T-helper 17 cell (primary cell): ENCODE data around the gene PCDHGC4. TPM values are rescaled to one million over a fixed set of nuclear protein-coding genes. Genes with fewer than 3 reads are reported as not detected.

Experiments
- ATAC-seq: fragments of 150-1000 bp; cut with Tn5 transposase; 2 replicates; pipeline ENCODE4 v1.10.0; 2021; ENCODE audit warnings: mild to moderate bottlenecking, moderate library complexity
- DNase-seq, 3 donors: peaks; one replicate each; pipeline versions ENCODE4 v3.0.0 to v3.0.0-alpha.2; 2020 to 2021
- H3K9me3 ChIP-seq: one replicate; pipeline ENCODE4 v1.7.0; 2013; ENCODE audit warnings: low read length, mild to moderate bottlenecking; ENCODE audit not compliant: control insufficient read depth, poor library complexity, severe bottlenecking
- H3K27ac Mint-ChIP-seq: one replicate; pipeline ENCODE4 v1.8.0; 2022; ENCODE audit warnings: mild to moderate bottlenecking, moderate library complexity, mixed read lengths
- H3K27me3 Mint-ChIP-seq: one replicate; pipeline ENCODE4 v1.8.0; 2022; ENCODE audit warnings: mixed read lengths
- H3K36me3 Mint-ChIP-seq: one replicate; pipeline ENCODE4 v1.8.0; 2022; ENCODE audit warnings: low read depth, mixed read lengths
- H3K4me1 Mint-ChIP-seq: one replicate; pipeline ENCODE4 v1.8.0; 2022; ENCODE audit warnings: mild to moderate bottlenecking, mixed read lengths
- H3K4me3 Mint-ChIP-seq: one replicate; pipeline ENCODE4 v1.8.0; 2022; ENCODE audit warnings: mild to moderate bottlenecking, moderate library complexity, mixed read lengths
- total RNA-seq, 4 donors: library from RNA in 2 of 4; stranded (reverse) in 2 of 4; gene quantifications; one replicate each; pipeline ENCODE4 v1.2.3 and lab custom pipeline; 2022 to 2026

The PCDHGC4 gene
- total RNA-seq, 2 donors from 2014 or later: not detected

- H3K36me3 Mint-ChIP-seq: peaks cover 2% of the 10 kb centered on the region
- DNase-seq (no peak), ATAC-seq (no peak)
- H3K27me3 Mint-ChIP-seq: no peaks in the 10 kb centered on the region
- no peaks in the 10 kb centered on the region for H3K9me3 ChIP-seq
- peak overlapping the region; percentile 39 for H3K4me3 Mint-ChIP-seq
- no peak overlapping the region for H3K27ac Mint-ChIP-seq
- H3K4me1 Mint-ChIP-seq: peaks cover 21% of the 10 kb centered on the region
These were observed 26.2 kb downstream of the PCDHGC4 start for GRCh38 chr5:141510850-141511601.

GRCh38 chr5:141511771-141512325 lies 27.0 kb downstream of the PCDHGC4 start:
- H3K36me3 Mint-ChIP-seq: peaks cover 2% of the 10 kb centered on the region
- DNase-seq (no peak), ATAC-seq (no peak)
- H3K9me3 ChIP-seq: no peaks in the 10 kb centered on the region
- H3K4me3 Mint-ChIP-seq: no peak overlapping the region
- peak overlapping the region; percentile 96 for H3K27ac Mint-ChIP-seq
- peaks cover 26% of the 10 kb centered on the region for H3K4me1 Mint-ChIP-seq
- H3K27me3 Mint-ChIP-seq: no peaks in the 10 kb centered on the region

DNA sequence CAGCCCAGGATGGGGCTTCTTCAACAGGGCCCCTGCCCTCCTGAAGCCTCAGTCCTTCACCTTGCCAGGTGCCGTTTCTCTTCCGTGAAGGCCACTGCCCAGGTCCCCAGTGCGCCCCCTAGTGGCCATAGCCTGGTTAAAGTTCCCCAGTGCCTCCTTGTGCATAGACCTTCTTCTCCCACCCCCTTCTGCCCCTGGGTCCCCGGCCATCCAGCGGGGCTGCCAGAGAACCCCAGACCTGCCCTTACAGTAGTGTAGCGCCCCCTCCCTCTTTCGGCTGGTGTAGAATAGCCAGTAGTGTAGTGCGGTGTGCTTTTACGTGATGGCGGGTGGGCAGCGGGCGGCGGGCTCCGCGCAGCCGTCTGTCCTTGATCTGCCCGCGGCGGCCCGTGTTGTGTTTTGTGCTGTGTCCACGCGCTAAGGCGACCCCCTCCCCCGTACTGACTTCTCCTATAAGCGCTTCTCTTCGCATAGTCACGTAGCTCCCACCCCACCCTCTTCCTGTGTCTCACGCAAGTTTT lies 27.6 kb downstream of the PCDHGC4 start:
- no peaks in the 10 kb centered on the region for H3K9me3 ChIP-seq
- peaks cover 2% of the 10 kb centered on the region for H3K36me3 Mint-ChIP-seq
- DNase-seq (peak; percentile 70 to 87 (median 78)), ATAC-seq (peak; percentile 68)
- H3K27ac Mint-ChIP-seq: peak overlapping the region; percentile 96
- H3K4me3 Mint-ChIP-seq: peak overlapping the region; percentile 97
- H3K27me3 Mint-ChIP-seq: no peaks in the 10 kb centered on the region
- peaks cover 26% of the 10 kb centered on the region for H3K4me1 Mint-ChIP-seq

DNA sequence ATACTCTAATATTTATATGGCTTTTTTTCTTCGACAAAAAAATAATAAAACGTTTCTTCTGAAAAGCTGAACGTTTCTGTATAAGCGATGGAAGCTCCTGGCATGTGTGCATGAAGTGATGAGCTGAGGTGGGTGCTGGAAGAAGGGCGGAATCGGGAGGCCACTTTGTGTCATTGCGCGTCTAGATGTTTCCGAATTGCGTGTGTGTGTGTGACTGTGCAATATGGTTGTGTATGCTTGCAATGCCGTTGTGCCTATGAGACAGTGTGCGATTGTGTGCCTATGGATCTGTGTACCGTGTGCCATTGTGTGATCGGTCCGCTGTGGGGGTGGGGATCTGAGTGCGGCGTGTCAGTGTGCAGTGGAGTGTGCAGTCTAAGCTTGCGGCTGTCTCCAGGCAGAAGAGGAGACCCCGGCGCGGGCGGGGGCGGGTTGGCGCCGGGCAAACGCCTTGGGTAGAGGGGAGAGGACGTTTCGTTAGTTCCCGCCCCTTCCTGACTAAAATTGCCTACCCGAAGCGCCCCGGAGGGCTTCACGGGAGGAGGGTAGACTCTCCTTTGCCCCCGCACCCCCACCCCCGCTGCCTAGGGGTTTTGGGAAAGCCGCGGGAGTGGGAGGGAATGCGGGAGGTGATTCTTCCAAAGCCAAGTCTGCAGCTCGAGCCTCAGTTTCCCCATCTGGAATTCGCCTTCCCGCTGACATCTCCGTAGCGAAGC lies 28.2 kb downstream of the PCDHGC4 start:
- H3K36me3 Mint-ChIP-seq: peaks cover 2% of the 10 kb centered on the region
- peak overlapping the region; percentile 97 for H3K4me3 Mint-ChIP-seq
- ATAC-seq: peak; percentile 43
- H3K4me1 Mint-ChIP-seq: peaks cover 26% of the 10 kb centered on the region
- no peaks in the 10 kb centered on the region for H3K9me3 ChIP-seq
- H3K27ac Mint-ChIP-seq: peak overlapping the region; percentile 96
- no peaks in the 10 kb centered on the region for H3K27me3 Mint-ChIP-seq
- DNase-seq: no peak

- H3K9me3 ChIP-seq: no peaks in the 10 kb centered on the region
- DNase-seq: no peak
- peak overlapping the region; percentile 97 for H3K4me3 Mint-ChIP-seq
- H3K27me3 Mint-ChIP-seq: no peaks in the 10 kb centered on the region
- peaks cover 2% of the 10 kb centered on the region for H3K36me3 Mint-ChIP-seq
- H3K4me1 Mint-ChIP-seq: peaks cover 26% of the 10 kb centered on the region
- ATAC-seq: peak; percentile 45
- peak overlapping the region; percentile 96 for H3K27ac Mint-ChIP-seq
These were observed 28.9 kb downstream of the PCDHGC4 start for GRCh38 chr5:141513627-141514329.

- ATAC-seq: no peak
- no peaks in the 10 kb centered on the region for H3K27me3 Mint-ChIP-seq
These were observed 29.7 kb downstream of the PCDHGC4 start for GRCh38 chr5:141514330-141515133.

DNA sequence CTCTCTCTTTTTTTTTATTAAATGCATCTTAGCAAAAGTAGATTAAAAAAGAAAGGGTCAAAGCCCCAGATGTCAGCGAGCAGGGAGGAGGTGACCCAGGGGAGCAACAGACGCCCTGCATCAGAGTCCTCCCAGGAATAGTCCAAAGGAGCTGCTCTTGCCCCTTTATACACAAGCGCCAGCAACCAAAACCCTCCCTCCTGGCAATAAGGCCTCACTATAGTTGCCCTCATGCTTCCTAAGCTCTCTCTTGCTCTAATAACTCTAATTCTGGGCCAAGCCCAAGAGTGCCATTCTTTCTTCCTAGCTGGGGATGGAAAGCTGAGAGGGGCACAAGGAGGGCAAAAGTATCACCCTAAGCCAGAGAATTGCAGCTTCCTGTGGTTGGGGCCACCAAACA lies 30.3 kb downstream of the PCDHGC4 start:
- Mint-ChIP-seq H3K4me3 (peak overlapping the region; percentile 52), H3K27ac (peak overlapping the region; percentile 89), H3K27me3 (no peaks in the 10 kb centered on the region), H3K36me3 (peaks cover 2% of the 10 kb centered on the region), H3K4me1 (peaks cover 26% of the 10 kb centered on the region)
- no peaks in the 10 kb centered on the region for H3K9me3 ChIP-seq
- DNase-seq: no peak
- ATAC-seq: no peak

More at GRCh38 chr5:141514330-141515133, 29.7 kb downstream of the PCDHGC4 start:
- Mint-ChIP-seq H3K4me1 (peaks cover 26% of the 10 kb centered on the region), H3K36me3 (peaks cover 2% of the 10 kb centered on the region), H3K27ac (peak overlapping the region; percentile 96), H3K4me3 (peak overlapping the region; percentile 97)
- H3K9me3 ChIP-seq: no peaks in the 10 kb centered on the region
- no peak for DNase-seq

DNA sequence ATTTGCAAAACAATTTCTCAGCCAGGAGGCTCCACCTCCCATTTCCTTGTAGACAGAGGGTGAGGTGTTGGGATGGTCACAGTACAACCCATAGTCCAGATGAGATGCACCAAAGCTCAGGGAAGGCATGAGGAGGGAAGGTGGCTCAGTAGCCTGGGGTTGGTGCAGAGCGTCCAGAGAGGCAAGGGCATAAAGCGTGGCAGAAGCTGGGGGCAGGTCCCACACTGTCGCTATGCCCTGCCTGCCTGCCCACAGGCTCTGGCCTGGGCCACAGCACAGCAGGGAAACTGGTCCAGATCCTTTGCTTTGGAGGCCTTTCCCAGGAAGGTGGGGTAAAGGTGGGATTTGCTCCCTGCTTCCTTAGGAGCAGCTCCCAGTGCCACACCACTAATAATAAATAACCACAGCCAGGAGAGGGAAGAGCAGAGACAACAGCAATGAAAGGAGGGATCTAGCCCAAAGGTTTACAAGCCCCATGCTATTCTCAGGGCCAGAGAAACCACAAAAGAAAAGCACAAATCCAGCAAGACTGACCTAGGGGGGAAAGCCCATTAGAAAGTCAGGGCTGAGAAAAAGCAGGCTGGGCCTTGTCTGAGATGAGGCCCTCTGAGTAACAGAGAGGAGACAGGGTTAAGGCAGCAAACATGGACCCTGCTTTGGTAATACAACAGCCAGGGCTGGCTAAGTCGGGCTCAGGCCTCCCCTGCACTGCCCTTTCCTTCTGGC lies 31.3 kb downstream of the PCDHGC4 start:
- ATAC-seq (no peak), DNase-seq (no peak)
- H3K9me3 ChIP-seq: no peaks in the 10 kb centered on the region
- H3K27ac Mint-ChIP-seq: peak overlapping the region; percentile 89
- H3K4me3 Mint-ChIP-seq: no peak overlapping the region
- no peaks in the 10 kb centered on the region for H3K27me3 Mint-ChIP-seq
- peaks cover 26% of the 10 kb centered on the region for H3K4me1 Mint-ChIP-seq
- peaks cover 2% of the 10 kb centered on the region for H3K36me3 Mint-ChIP-seq

DNA sequence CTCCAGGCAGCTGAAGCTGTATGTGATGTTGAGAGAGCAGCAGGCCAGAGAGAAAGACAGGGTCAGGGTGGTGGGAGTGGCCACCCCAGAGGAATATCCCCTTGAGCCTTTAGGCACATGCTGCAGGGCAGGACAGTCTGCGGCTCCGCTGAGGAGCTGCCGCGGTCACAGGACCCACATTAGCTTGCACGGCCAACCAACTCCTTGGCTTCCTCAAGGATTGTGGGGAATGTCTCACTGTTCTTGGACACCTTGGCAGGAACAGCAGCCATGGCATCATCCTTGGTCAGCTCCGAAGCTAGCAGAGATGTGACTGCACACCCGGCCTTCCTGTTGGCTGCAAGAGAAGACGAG lies 31.8 kb downstream of the PCDHGC4 start:
- Mint-ChIP-seq H3K27me3 (no peaks in the 10 kb centered on the region), H3K4me1 (peaks cover 26% of the 10 kb centered on the region), H3K27ac (no peak overlapping the region), H3K36me3 (peaks cover 2% of the 10 kb centered on the region), H3K4me3 (no peak overlapping the region)
- no peak for ATAC-seq
- no peaks in the 10 kb centered on the region for H3K9me3 ChIP-seq
- DNase-seq: no peak

DNA sequence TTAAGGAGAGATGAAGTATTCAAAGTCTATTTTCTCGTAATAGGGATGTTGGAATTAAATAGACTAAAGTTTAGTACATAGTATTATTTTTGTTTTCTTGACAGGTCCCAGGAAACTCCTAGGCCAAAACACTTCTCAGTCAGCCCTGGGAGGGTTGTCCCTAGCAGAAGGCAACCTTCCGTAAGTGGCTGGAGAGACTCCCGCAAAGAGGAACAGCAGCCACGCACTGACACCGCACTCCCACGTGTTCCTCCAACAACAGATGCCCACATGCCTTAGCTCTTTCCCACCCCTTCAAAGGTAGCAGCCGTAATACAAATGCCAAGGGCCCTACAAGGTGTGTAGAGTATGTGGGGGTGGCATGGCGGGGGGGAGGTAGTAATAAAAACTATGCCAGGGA lies 32.5 kb downstream of the PCDHGC4 start:
- no peaks in the 10 kb centered on the region for H3K9me3 ChIP-seq
- ATAC-seq: no peak
- H3K4me3 Mint-ChIP-seq: no peak overlapping the region
- H3K4me1 Mint-ChIP-seq: peaks cover 28% of the 10 kb centered on the region
- DNase-seq: no peak
- H3K36me3 Mint-ChIP-seq: peaks cover 4% of the 10 kb centered on the region
- peak overlapping the region; percentile 3 for H3K27ac Mint-ChIP-seq
- H3K27me3 Mint-ChIP-seq: no peaks in the 10 kb centered on the region

DNA sequence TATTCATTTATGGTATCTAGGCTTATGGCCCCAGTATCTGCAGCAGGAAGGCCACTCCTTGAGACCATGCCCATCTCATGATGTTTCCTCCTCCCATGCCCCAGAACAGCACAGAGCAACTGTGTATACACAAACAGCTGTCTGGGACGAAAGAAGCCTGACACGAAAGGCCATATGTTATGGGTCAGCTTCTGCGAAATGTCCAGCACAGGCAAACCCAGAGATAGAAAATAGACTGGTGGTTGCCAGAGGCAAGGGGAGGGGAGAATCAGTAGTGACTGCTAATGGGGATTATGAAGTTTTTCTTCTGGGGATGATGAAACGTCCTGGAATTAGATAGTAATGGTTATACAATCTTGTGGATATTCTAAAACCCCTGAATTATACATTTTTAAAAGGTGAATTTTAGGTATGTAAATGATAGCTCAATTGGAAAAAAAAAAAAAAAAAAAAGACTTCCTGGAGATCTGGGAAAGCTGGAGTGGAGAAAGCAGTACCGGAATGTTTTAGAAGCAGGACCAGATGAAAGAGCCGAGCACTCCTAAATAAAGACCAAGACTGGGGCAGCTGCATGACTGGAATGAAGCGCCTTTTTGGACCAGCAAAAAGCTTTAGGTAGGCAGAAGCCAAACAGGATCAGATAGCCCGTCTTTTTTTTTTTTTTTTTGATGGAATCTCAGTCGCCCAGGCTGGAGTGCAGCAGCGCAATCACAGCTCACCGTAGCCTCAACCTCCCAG lies 33.2 kb downstream of the PCDHGC4 start:
- Mint-ChIP-seq H3K4me3 (no peak overlapping the region), H3K27ac (peak overlapping the region; percentile 32), H3K27me3 (no peaks in the 10 kb centered on the region), H3K36me3 (peaks cover 3% of the 10 kb centered on the region), H3K4me1 (peaks cover 23% of the 10 kb centered on the region)
- H3K9me3 ChIP-seq: no peaks in the 10 kb centered on the region
- ATAC-seq (no peak), DNase-seq (no peak)
